ENCODE measurements around the gene LY6G5B.

LY6G5B gene

DNA sequence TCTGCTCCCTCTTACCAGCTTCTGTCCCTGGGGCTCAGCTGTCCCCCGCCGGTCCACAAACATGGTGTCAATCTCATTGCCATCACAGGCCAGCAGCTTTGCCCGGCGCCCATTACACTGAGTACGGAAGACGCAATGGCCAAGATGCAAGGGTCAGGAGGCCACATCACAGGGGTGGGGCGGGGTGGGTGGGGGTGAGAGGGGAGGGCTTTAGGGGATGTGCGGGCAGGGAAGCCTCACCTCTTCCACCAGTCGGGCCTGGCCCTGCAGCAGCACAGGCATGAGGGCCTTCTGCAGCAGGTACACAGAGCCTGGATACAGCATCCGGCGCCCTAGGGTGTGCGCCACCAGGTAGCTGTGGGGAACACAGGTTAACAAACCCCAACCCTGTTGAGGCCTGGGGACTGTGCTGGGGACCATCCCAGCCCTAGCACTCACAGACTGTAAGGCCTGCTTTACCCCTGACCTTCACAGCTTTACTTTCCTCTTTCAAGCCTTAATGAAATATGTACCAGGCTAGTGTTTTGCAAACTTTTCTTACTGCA, 21.9 kb downstream of the LY6G5B start:
- Histone ChIP-seq H3K36me3 (ENCODE audit: control insufficient read depth, insufficient read depth, low read length) (peaks cover 51% of the 10 kb centered on the region), H3K27ac (ENCODE audit: low read depth, low read length) (no peak overlapping the region), H3K9ac (ENCODE audit: low read length) (no peak overlapping the region)

DNA sequence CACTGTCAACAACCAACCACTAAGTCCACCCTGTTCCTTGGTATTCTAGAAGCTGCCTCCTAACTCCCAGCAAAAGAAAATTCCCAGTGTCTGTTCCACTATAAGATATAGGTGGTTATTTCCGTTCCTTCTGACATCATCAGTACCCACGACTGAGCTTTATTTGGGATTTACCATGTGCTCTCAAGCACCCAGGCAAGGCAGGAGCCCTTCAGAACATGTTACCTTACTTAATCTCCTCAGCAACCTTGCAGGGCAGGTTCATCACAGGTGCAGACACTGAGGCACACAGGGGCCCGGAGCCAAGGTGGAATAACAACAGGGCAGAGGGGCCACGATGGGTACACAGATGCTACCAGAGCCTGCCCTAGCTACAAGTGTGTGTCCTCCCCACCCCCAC, 22.6 kb downstream of the LY6G5B start:
- Histone ChIP-seq H3K27ac (ENCODE audit: low read depth, low read length) (no peak overlapping the region), H3K4me1 (ENCODE audit: control insufficient read depth, insufficient read depth, low read length) (no peaks in the 10 kb centered on the region), H3K4me3 (ENCODE audit: low read length) (no peak overlapping the region), H3K36me3 (ENCODE audit: control insufficient read depth, insufficient read depth, low read length) (peaks cover 49% of the 10 kb centered on the region), H3K27me3 (ENCODE audit: control insufficient read depth, insufficient read depth, low read length) (no peaks in the 10 kb centered on the region), H3K9ac (ENCODE audit: low read length) (no peak overlapping the region)

More for the DNA sequence above, 21.9 kb downstream of the LY6G5B start:
- Histone ChIP-seq H3K4me3 (ENCODE audit: low read length) (no peak overlapping the region), H3K27me3 (ENCODE audit: control insufficient read depth, insufficient read depth, low read length) (no peaks in the 10 kb centered on the region), H3K4me1 (ENCODE audit: control insufficient read depth, insufficient read depth, low read length) (no peaks in the 10 kb centered on the region)

DNA sequence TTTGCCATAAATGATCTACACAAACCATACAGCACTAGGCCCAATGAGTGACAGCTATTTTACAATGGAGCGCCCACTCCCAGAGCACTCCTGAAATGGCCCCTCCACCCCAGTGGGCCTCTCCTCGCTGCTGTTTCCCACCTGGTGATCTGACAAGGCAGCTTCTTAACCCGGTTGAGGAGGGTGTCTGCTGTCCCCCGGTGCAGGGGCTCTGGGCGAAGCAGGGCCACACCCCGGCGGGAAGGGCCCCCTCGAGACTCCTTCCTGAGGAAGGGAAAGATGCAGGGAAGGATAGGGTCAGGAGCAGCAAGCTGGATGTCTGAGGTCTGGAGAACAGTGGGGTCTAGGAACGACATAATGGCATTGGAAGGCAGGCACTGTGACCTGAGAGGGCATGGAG, 23.1 kb downstream of the LY6G5B start:
- no peak overlapping the region for H3K9ac ChIP-seq (ENCODE audit: low read length)
- H3K4me1 ChIP-seq (ENCODE audit: control insufficient read depth, insufficient read depth, low read length), result no peaks in the 10 kb centered on the region
- H3K27ac ChIP-seq (ENCODE audit: low read depth, low read length), result no peak overlapping the region
- peaks cover 45% of the 10 kb centered on the region for H3K36me3 ChIP-seq (ENCODE audit: control insufficient read depth, insufficient read depth, low read length)
- no peak overlapping the region for H3K4me3 ChIP-seq (ENCODE audit: low read length)
- no peaks in the 10 kb centered on the region for H3K27me3 ChIP-seq (ENCODE audit: control insufficient read depth, insufficient read depth, low read length)

DNA sequence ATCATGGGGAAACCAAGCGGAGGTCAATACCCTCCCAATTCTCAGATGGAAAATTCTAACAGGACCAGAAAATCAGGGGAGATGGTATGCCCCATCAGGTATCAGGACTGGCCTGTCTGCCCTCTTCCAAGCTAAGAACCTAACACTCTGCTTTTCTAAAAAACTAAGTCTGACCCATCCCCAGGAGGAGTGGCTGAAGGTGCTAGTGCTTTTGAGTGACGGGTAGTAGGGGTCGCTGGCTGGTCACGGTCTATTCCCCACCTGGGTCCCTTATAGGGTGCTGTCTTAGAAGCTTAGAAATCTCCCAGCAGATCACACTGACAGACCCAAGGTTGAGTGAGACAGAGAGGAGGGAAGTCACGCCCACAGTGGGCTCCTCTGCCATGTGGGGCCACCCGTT, 23.8 kb downstream of the LY6G5B start:
- H3K4me3 ChIP-seq (ENCODE audit: low read length), result no peak overlapping the region
- no peak overlapping the region for H3K27ac ChIP-seq (ENCODE audit: low read depth, low read length)
- no peak overlapping the region for H3K9ac ChIP-seq (ENCODE audit: low read length)
- no peaks in the 10 kb centered on the region for H3K27me3 ChIP-seq (ENCODE audit: control insufficient read depth, insufficient read depth, low read length)
- H3K4me1 ChIP-seq (ENCODE audit: control insufficient read depth, insufficient read depth, low read length), result no peaks in the 10 kb centered on the region
- peaks cover 39% of the 10 kb centered on the region for H3K36me3 ChIP-seq (ENCODE audit: control insufficient read depth, insufficient read depth, low read length)

DNA sequence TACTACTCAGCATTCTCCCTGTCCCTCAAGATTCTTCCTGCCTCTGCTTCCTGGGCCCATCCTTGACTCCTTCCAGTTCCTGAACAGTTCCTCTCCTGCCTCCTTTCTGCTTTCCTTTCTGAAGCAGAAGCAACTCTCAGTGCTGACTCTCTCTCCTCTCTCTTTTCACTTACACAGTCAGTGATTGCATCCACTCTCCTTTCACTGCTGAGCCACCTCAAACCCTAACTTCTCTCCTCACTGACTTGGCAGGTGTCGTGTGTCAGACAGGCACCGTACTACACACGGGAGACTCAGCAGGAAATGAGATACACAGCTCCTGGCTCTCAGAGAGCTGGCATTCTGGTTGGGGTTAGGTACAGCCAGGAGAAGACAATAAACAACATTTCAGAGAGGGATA, 27.8 kb downstream of the LY6G5B start:
- Histone ChIP-seq H3K27me3 (ENCODE audit: control insufficient read depth, insufficient read depth, low read length) (no peaks in the 10 kb centered on the region), H3K27ac (ENCODE audit: low read depth, low read length) (no peak overlapping the region), H3K9ac (ENCODE audit: low read length) (no peak overlapping the region), H3K36me3 (ENCODE audit: control insufficient read depth, insufficient read depth, low read length) (peaks cover 29% of the 10 kb centered on the region), H3K4me3 (ENCODE audit: low read length) (no peak overlapping the region), H3K4me1 (ENCODE audit: control insufficient read depth, insufficient read depth, low read length) (peaks cover 9% of the 10 kb centered on the region)

DNA sequence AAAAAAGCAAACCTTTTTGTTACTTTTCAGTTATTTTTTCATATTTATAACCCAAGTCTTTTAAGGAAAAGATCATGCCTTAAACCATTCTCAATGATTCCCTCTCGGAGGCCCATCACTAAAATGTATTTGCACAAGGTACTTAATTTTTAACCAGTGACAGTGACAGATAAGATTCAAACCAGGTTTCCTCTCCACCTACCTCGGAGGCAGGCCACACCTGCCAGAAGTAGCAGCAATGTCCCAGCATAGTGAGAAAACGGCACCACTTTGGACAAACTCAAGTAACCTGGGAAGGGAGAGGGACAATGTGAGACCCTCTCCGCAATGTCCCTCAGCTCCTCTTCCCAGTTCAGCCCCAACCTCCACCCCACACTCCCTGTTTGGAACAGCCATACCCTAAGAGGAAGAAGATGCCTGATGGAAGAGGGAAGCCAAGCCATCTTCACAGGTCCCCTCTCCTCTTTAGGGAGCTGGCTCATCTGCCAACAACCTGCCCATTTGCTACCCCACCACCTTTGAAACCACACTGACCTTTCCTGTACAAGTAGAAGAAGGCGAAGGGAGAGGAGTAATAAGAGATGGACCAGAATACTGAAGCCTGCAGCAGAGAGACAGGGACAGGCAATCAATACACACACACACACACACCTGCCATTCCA, 31.1 kb downstream of the LY6G5B start:
- Histone ChIP-seq H3K27me3 (ENCODE audit: control insufficient read depth, insufficient read depth, low read length) (no peaks in the 10 kb centered on the region), H3K36me3 (ENCODE audit: control insufficient read depth, insufficient read depth, low read length) (peaks cover 12% of the 10 kb centered on the region), H3K9ac (ENCODE audit: low read length) (no peak overlapping the region), H3K4me3 (ENCODE audit: low read length) (peak overlapping the region; percentile 10), H3K27ac (ENCODE audit: low read depth, low read length) (no peak overlapping the region), H3K4me1 (ENCODE audit: control insufficient read depth, insufficient read depth, low read length) (peaks cover 9% of the 10 kb centered on the region)

DNA sequence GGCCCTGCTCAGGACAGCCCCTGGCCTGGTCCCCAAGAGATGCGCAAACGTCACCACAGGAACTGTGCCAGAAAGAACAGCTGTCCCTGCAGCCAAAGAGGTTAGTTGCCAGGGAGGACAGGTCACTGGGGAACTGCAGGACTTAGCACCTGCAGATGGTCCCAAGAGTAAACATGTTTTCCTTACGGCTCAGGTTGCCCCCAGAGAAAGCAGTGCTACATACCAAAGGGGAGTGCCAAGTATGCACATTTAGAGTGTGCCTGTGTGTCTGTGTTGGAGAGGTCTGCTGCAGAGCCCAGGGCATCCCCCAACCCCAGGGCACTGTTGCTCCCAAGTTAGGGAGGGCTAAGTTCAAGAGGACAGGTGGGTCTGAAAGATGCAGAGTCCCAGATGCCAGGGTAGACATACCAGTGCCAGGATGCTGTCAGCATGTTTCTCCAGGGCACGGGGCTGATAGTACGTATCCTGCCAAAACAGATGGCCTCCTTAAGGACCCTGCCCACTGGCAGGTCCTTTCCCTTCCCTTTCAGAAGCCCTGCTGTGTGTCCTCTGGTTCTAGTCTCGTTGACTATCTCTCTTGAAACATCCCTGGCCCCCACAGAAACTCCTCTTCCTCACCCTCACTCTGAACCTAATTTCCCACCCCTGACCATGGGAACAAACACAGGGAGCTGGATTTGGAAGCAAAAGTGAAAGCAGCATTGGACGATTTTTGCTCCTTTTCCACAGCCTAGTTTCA, 32.1 kb downstream of the LY6G5B start:
- peaks cover 11% of the 10 kb centered on the region for H3K36me3 ChIP-seq (ENCODE audit: control insufficient read depth, insufficient read depth, low read length)
- H3K4me1 ChIP-seq (ENCODE audit: control insufficient read depth, insufficient read depth, low read length), result peaks cover 9% of the 10 kb centered on the region
- H3K4me3 ChIP-seq (ENCODE audit: low read length), result peak overlapping the region; percentile 89
- H3K9ac ChIP-seq (ENCODE audit: low read length), result peak overlapping the region; percentile 97
- no peaks in the 10 kb centered on the region for H3K27me3 ChIP-seq (ENCODE audit: control insufficient read depth, insufficient read depth, low read length)
- peak overlapping the region; percentile 99 for H3K27ac ChIP-seq (ENCODE audit: low read depth, low read length)

DNA sequence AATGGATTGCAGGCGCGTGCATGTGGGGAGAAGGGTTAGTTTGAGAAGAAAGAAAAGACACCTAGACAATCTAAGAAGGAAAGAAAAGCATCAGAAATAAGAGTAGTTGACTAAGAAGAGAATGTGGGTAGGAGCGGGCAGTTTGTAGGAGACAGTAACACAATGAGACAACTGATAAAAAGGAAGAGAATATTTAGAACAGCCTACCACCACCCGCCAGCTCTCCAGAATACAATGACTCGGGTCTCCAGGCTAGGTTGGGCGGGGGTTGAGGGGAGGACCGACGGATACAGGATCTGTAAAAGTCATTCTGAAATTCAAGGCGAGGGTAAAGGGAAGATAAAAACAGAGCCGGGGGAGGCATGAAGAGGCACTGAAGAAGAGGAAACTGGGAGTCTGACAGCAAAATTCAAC, 32.6 kb downstream of the LY6G5B start:
- no peaks in the 10 kb centered on the region for H3K27me3 ChIP-seq (ENCODE audit: control insufficient read depth, insufficient read depth, low read length)
- peak overlapping the region; percentile 97 for H3K9ac ChIP-seq (ENCODE audit: low read length)
- H3K36me3 ChIP-seq (ENCODE audit: control insufficient read depth, insufficient read depth, low read length), result peaks cover 9% of the 10 kb centered on the region
- peaks cover 9% of the 10 kb centered on the region for H3K4me1 ChIP-seq (ENCODE audit: control insufficient read depth, insufficient read depth, low read length)
- H3K27ac ChIP-seq (ENCODE audit: low read depth, low read length), result peak overlapping the region; percentile 99
- peak overlapping the region; percentile 89 for H3K4me3 ChIP-seq (ENCODE audit: low read length)

DNA sequence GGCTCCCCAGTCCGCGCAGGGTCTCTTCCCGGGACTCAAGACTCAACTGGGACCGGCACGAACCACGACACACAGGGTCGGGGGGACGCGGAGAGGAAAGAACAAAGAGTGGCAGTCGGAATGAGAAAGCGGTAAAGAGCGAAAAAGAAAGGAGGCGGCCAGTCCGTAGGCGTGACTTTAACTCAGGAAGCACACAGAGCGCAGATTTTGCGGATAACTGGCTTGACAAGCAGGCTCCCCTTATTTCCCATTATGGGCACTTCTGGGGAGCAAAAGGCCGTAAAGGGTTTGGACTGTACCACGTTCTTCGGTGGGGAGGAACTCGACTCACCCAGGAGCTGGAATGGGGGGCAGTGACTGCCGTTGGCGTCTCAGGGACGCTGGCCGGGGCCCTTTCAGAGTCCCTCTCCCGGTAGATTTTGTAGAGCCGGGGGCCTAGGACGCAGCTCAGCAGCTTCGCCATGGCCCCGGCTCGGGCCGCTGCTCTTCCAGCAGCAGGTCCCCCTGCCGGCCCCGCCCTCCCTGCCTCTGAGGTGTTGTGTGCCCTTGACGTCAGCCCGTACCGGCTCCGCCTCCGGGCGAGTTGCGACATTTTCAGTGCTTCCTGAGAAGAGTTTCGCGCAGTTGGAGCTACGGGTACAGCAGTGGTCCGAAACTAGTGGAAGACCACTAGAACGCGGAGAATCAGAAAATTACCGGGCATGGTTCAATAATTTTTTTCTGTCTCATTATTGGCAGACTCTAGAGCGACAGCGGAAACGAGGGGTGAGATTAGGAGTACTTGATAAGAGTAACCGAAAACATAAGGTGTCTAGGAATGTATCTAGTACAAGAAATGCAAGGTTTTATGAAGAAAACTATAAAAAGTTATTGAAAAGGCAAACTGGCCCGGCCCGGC, 33.3 kb downstream of the LY6G5B start, which contains the start of gene ABHD16A:
TSS of gene ABHD16A (minus strand) at position 506 of the 898 bp plus-strand sequence. CDS start at position 463, 43 bp downstream.
- H3K36me3 ChIP-seq (ENCODE audit: control insufficient read depth, insufficient read depth, low read length), result peaks cover 9% of the 10 kb centered on the region
- H3K27ac ChIP-seq (ENCODE audit: low read depth, low read length), result peak within 1 kb of the TSS; percentile 99
- no peaks in the 10 kb centered on the region for H3K27me3 ChIP-seq (ENCODE audit: control insufficient read depth, insufficient read depth, low read length)
- H3K9ac ChIP-seq (ENCODE audit: low read length), result peak within 1 kb of the TSS; percentile 97
- peak within 1 kb of the TSS; percentile 89 for H3K4me3 ChIP-seq (ENCODE audit: low read length)
- peaks cover 9% of the 10 kb centered on the region for H3K4me1 ChIP-seq (ENCODE audit: control insufficient read depth, insufficient read depth, low read length)

DNA sequence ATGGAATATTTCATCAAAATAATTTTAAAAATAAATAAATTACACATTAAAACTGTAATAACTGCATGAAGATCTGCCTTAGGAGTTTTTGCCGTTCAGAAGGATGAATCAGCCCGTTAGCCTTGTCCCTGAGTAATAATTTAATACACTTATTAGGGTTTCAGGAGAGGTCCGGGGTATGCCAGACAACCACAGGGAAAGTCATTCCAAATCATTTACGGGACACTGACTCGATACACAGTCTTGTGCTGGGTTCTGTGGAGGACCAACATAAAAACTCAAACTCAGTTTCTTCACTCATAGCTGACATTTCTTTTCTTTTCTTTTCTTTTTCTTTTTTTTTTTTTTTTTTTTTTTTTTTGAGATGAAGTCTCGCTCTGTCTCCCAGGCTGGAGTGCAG, 36.2 kb downstream of the LY6G5B start:
- H3K27ac ChIP-seq (ENCODE audit: low read depth, low read length), result no peak overlapping the region
- H3K4me3 ChIP-seq (ENCODE audit: low read length), result no peak overlapping the region
- peaks cover under 1% of the 10 kb centered on the region for H3K36me3 ChIP-seq (ENCODE audit: control insufficient read depth, insufficient read depth, low read length)
- H3K4me1 ChIP-seq (ENCODE audit: control insufficient read depth, insufficient read depth, low read length), result peaks cover 9% of the 10 kb centered on the region
- no peak overlapping the region for H3K9ac ChIP-seq (ENCODE audit: low read length)
- H3K27me3 ChIP-seq (ENCODE audit: control insufficient read depth, insufficient read depth, low read length), result no peaks in the 10 kb centered on the region

DNA sequence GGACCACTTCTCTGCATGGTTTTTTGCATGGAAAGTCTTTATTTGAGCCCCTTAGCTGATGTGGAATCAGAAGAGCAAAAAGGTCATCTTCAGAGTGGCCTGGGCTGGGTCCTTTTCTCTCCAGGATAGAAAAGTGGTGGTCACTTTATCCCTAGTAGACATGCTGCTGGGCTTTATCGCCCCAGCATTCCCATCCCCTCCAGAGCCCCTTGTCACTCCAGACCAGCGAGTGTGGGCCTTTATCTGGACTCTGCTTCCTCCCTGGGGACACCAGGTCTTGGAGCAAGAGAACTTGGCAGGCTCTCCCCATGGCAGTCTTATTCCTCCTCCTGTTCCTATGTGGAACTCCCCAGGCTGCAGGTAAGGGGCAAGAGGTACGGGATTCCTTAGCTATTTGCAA, 36.8 kb downstream of the LY6G5B start, which contains the start of gene LY6G6F:
TSS of gene LY6G6F (plus strand) at position 268 of the 400 bp plus-strand sequence. CDS start at position 309, 41 bp downstream.
- H3K36me3 ChIP-seq (ENCODE audit: control insufficient read depth, insufficient read depth, low read length), result no peaks in the 10 kb centered on the region
- H3K9ac ChIP-seq (ENCODE audit: low read length), result no peak within 1 kb of the TSS
- H3K27ac ChIP-seq (ENCODE audit: low read depth, low read length), result no peak within 1 kb of the TSS
- H3K4me1 ChIP-seq (ENCODE audit: control insufficient read depth, insufficient read depth, low read length), result peaks cover 7% of the 10 kb centered on the region
- no peaks in the 10 kb centered on the region for H3K27me3 ChIP-seq (ENCODE audit: control insufficient read depth, insufficient read depth, low read length)
- H3K4me3 ChIP-seq (ENCODE audit: low read length), result no peak within 1 kb of the TSS

DNA sequence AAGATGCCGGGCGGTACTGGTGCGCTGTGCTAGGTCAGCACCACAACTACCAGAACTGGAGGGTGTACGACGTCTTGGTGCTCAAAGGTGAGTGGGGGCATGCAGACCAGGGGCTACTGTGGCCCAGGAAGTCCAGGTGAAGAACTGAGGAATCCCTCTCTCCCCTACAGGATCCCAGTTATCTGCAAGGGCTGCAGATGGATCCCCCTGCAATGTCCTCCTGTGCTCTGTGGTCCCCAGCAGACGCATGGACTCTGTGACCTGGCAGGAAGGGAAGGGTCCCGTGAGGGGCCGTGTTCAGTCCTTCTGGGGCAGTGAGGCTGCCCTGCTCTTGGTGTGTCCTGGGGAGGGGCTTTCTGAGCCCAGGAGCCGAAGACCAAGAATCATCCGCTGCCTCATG, 37.9 kb downstream of the LY6G5B start:
- Histone ChIP-seq H3K36me3 (ENCODE audit: control insufficient read depth, insufficient read depth, low read length) (no peaks in the 10 kb centered on the region), H3K9ac (ENCODE audit: low read length) (no peak overlapping the region), H3K4me3 (ENCODE audit: low read length) (no peak overlapping the region), H3K27ac (ENCODE audit: low read depth, low read length) (no peak overlapping the region), H3K4me1 (ENCODE audit: control insufficient read depth, insufficient read depth, low read length) (no peaks in the 10 kb centered on the region), H3K27me3 (ENCODE audit: control insufficient read depth, insufficient read depth, low read length) (no peaks in the 10 kb centered on the region)
